MCF 10A (cell line): ENCODE measurements around the gene HSFX2. TPM values are rescaled to one million over a fixed set of nuclear protein-coding genes. Genes with fewer than 3 reads are reported as not detected.
"Not testable (repeated sequence)": the region's sequence is repeated elsewhere in the genome, so short reads cannot be mapped to it uniquely, and the experiment has no call there.

ENCODE experiments used
- Bru-seq: library from RNA; stranded (reverse); fragments of 400-500 nt; gene quantifications from one replicate; lab custom pipeline; 2021; lab: Mats Ljungman, UMichigan
- BruChase-seq, 2 experiments: library from RNA; stranded (reverse); fragments of 400-500 nt; gene quantifications; one replicate each; lab custom pipeline; 2021; lab: Mats Ljungman, UMichigan
- BruUV-seq: library from RNA; stranded (reverse); fragments of 400-500 nt; replicated peaks from 2 replicates; lab custom pipeline; 2021; lab: Mats Ljungman, UMichigan
- CTCF ChIA-PET: fragments of 300-600 bp; sonication (Branson Sonifier 250); formaldehyde crosslinking; extraction: SDS; loops from one replicate; lab custom pipeline; 2021; ENCODE audit warnings: antibody characterized with exemption, inconsistent platforms; lab: Yijun Ruan, JAX
- POLR2A ChIA-PET: fragments of 300-600, 350-650 bp; sonication (Branson Sonifier 250); formaldehyde crosslinking; extraction: SDS; loops from one replicate; lab custom pipeline; 2020; ENCODE audit warnings: antibody characterized with exemption, inconsistent platforms; lab: Yijun Ruan, JAX
- DNase-seq: peaks from one replicate; pipeline ENCODE4 v3.0.0-alpha.2; 2018; ENCODE audit not compliant: unreplicated experiment
- H3K27ac Mint-ChIP-seq: one replicate; pipeline ENCODE4 v1.8.0; 2022; ENCODE audit warnings: mild to moderate bottlenecking, low read depth, mixed read lengths; ENCODE audit not compliant: unreplicated experiment
- H3K27me3 Mint-ChIP-seq: one replicate; pipeline ENCODE4 v1.8.0; 2022; ENCODE audit warnings: mixed read lengths; ENCODE audit not compliant: insufficient read depth, unreplicated experiment
- H3K36me3 Mint-ChIP-seq: one replicate; pipeline ENCODE4 v1.8.0; 2022; ENCODE audit warnings: mild to moderate bottlenecking, moderate library complexity, mixed read lengths; ENCODE audit not compliant: insufficient read depth, unreplicated experiment
- H3K4me1 Mint-ChIP-seq: one replicate; pipeline ENCODE4 v1.8.0; 2022; ENCODE audit warnings: mixed read lengths; ENCODE audit not compliant: insufficient read depth, unreplicated experiment
- H3K4me3 Mint-ChIP-seq: one replicate; pipeline ENCODE4 v1.8.0; 2022; ENCODE audit warnings: mild to moderate bottlenecking, moderate library complexity, mixed read lengths; ENCODE audit not compliant: unreplicated experiment
- H3K9me3 Mint-ChIP-seq: one replicate; pipeline ENCODE4 v1.8.0; 2022; ENCODE audit warnings: mixed read lengths; ENCODE audit not compliant: unreplicated experiment
- CTCF ChIP-seq: fragments of 200-600 bp; IDR thresholded peaks from one replicate; pipeline ENCODE4 v1.8.0; 2022; ENCODE audit warnings: antibody characterized with exemption, mild to moderate bottlenecking; ENCODE audit not compliant: unreplicated experiment
- intact Hi-C: fragments of 100-400 bp; cut with micrococcal nuclease; formaldehyde crosslinking; loops from 2 replicates; pipeline ENCODE4 v1.14.1; 2022
- long read RNA-seq: library from polyadenylated mRNA; stranded (forward); transcript quantifications from one replicate; pipeline ENCODE4 v2.0.0, GENCODE V29; 2022
- total RNA-seq: library from RNA; stranded (reverse); gene quantifications from 2 replicates; pipeline ENCODE4 v1.2.3, GENCODE V29; 2022

HSFX2 gene
- 0.82 TPM in 1 of 2 replicates, not detected in the other for total RNA-seq
- not detected for Bru-seq, nascent RNA
- not detected for BruChase-seq, experiment 1, labeled RNA remaining after a 6-hour chase
- BruChase-seq, experiment 2, labeled RNA remaining after a 2-hour chase = not detected
- long read RNA-seq = 0 reads

GRCh38 chrX:149595214-149595613 lies at the start of gene HSFX2:
Gene HSFX2 (minus strand): TSS chrX:149595314. CDS start chrX:149594700, 614 bp downstream.
- H3K36me3 Mint-ChIP-seq, H3K9me3 Mint-ChIP-seq, CTCF ChIA-PET, BruUV-seq, H3K27ac Mint-ChIP-seq, POLR2A ChIA-PET, H3K4me3 Mint-ChIP-seq, intact Hi-C loops, DNase-seq, H3K27me3 Mint-ChIP-seq, H3K4me1 Mint-ChIP-seq: not testable (repeated sequence)

- BruUV-seq = no TSS peak
- Mint-ChIP-seq H3K4me3 (no peak overlapping the region), H3K36me3 (no peaks in the 10 kb centered on the region), H3K4me1 (no peaks in the 10 kb centered on the region), H3K9me3 (no peaks in the 10 kb centered on the region), H3K27ac (no peak overlapping the region), H3K27me3 (no peaks in the 10 kb centered on the region)
- TF ChIP-seq CTCF = no peak
- POLR2A ChIA-PET = no interaction called here
- no peak for DNase-seq
- intact Hi-C loops = no loop called here
- CTCF ChIA-PET = no interaction called here
Observed at GRCh38 chrX:149643496-149643895, 48.4 kb upstream of the HSFX2 start.

GRCh38 chrX:149641835-149642234 lies 46.7 kb upstream of the HSFX2 start:
- DNase-seq = no peak
- no TSS peak for BruUV-seq
- POLR2A ChIA-PET = no interaction called here
- Mint-ChIP-seq H3K27me3 (no peaks in the 10 kb centered on the region), H3K9me3 (no peaks in the 10 kb centered on the region), H3K36me3 (no peaks in the 10 kb centered on the region), H3K27ac (no peak overlapping the region), H3K4me3 (no peak overlapping the region), H3K4me1 (no peaks in the 10 kb centered on the region)
- intact Hi-C loops = no loop called here
- CTCF ChIA-PET = no interaction called here
- no peak for TF ChIP-seq CTCF

- no peak for DNase-seq
- no peak for TF ChIP-seq CTCF
- H3K27me3 Mint-ChIP-seq = no peaks in the 10 kb centered on the region
- no peak overlapping the region for H3K4me3 Mint-ChIP-seq
- no peaks in the 10 kb centered on the region for H3K36me3 Mint-ChIP-seq
- BruUV-seq = no TSS peak
- no peaks in the 10 kb centered on the region for H3K9me3 Mint-ChIP-seq
- H3K27ac Mint-ChIP-seq = no peak overlapping the region
- ChIA-PET POLR2A (no interaction called here), CTCF (no interaction called here)
- no peaks in the 10 kb centered on the region for H3K4me1 Mint-ChIP-seq
- intact Hi-C loops = no loop called here
Observed at GRCh38 chrX:149641432-149641831, 46.3 kb upstream of the HSFX2 start.
